GM21367 (cell line): Measurements from ENCODE around the gene ELL2.
"Not testable (repeated sequence)": the region's sequence is repeated elsewhere in the genome, so short reads cannot be mapped to it uniquely, and the experiment has no call there.

ENCODE experiments used
- ATAC-seq: cut with Tn5 transposase; IDR thresholded peaks from one replicate; pipeline ENCODE4 v1.9.1; 2021; ENCODE audit not compliant: unreplicated experiment

Gene ELL2

DNA sequence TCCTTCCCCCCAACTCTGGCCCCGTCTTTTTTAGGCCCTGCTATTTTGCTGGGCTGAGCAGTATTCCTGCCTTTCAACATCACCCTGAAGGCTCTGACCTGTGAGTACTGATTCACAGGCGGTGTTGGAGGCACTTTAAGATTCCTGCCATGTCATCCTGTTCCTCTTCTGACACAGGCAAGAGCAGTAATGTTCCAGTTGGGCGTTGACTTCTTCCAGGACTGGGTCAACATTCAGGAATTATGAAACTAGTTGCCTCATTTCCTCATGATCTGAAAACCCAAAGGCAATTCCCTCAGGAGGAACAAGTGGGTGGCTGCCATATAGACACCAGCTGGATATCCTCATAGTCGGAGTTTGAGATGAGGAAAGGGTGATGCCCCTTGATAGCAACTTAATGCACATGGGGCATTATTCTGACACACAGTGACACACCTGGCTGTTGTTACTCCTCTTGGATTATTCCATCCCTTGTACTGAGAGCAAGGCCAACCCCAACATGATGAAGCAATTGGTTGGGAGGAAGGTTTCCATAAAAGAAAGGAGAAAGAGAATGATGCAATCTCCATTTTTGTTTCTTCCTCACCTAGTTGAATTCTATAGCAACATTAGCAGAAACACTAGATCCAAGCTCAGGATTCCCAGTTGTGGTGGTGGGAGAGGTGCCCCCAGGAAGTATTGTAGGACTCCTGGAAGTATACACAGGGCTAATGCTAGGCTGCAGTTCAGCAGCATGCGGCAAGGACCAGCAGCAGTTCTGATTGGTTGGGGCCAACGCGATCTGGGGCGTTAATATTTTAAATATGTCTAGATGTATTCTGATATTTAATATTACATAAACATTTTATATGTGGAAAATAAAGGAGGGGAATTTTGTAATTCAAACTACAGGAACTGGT lies 119.5 kb downstream of the ELL2 start:
- ATAC-seq, result no peak

DNA sequence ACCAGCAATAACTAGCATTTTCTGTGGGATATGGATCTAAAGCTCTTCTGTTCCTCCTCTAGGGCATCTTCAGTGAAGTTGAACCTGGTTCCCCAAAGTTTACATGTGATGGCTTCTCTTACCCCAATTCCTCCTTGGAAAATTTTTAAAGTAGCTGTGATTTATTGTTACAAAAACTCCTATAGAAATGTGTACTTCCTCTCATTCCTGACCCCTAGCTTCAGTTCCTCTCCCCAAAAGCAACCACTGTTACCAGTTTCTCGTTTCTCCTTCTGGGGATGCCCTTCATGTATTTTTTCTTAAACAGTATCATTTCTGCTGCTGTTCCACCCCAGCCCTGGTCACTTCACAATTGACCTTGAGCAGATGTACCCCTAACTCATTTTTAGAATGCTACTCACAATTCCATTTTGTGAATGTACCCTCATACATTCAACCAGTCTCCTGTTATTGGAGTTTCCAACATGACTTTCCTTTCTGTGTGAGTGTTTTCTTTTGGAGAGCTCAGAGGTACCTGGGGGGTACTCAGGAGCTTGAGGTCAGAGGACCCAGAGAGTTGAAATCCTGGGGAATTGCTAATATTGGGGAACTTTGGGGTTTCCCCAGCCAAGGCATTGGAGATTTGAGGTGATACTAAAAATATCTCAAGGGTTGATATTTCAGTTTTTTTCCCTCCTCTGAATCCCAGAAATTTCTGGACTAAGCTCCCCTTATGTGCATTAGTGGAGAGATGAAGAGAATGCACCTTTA lies 120.5 kb downstream of the ELL2 start:
- no peak for ATAC-seq

DNA sequence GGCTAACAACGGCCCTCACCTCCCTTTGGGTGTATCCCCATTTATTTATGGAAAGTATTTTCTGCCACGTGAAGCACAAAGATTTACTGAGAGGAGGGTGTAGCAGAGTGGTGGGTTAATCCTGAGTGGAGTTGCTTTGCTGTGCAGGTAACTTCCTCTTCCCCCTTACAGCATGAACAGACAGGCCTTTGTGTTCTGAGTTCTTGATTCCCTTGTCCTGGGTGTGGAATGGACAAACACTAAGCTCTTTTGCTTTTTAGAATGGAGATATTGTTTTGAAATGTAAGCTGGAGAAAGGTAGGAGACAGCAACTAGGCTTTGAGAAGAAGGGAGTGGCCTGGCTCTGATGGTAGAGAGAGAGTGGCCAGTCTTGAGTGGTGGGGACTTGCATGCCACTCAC lies 122.0 kb downstream of the ELL2 start:
- ATAC-seq, result no peak

DNA sequence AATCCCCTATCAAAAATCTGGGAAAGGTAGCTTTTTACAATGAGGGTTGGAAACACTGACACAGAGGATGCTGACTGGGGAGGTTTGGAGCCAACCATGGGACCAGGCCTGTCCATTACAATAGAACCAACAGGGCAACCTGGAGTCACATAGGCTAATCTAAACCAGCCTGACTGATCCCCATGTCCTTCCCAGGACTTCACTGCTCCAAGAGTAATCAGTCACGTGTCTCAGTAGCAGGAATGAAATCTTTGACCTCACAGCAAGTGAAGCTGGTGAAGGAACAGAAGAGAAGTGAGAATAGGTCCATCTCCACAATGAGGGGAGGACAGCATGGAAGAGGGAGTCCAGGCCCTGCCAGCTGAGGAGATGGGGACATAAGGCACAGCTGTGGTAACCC lies 123.1 kb downstream of the ELL2 start:
- no peak for ATAC-seq

DNA sequence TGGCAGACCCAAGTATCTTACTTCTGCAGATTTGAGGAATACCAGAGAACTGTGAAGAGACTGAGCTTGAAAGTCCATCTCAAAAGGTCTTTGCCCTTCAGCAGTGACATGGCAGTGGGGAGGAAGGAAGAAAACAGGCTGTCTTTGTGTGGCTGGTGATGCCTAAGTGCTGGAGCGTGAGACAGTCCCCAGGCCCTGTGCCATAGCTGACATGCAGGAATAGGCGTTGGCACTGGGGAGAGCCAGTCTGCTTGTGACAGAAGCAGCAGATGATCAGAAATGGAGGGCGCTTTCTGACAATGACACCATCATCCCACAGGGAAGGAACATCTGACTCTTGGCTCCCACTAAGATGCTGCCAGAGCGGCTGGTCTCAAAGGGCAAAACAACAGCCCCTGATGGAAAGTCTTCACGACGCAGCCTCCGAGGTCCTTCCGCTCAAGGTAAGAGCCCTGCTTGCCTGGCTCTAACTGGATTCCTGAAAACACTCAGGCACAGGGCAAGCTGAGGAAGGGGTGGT lies 123.6 kb downstream of the ELL2 start:
- no peak for ATAC-seq

DNA sequence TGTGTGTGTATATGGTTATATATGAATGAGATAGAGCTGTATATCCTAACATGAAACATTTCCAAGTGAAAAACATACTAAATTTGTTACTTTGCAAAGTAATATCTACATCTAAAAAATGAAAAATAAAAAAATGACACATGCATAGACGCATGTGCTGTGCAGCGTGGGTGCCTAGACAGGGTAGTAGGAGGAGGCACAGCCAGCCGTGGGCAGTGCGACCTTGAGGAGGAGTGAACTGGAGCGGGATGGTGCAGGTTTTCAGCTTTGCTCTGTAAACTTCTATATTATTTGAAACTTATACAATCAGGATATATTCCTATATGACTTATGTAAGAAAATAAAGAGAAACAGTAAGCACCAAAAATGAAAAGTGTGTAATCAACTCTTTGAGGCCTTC lies 124.2 kb downstream of the ELL2 start:
- no peak for ATAC-seq

DNA sequence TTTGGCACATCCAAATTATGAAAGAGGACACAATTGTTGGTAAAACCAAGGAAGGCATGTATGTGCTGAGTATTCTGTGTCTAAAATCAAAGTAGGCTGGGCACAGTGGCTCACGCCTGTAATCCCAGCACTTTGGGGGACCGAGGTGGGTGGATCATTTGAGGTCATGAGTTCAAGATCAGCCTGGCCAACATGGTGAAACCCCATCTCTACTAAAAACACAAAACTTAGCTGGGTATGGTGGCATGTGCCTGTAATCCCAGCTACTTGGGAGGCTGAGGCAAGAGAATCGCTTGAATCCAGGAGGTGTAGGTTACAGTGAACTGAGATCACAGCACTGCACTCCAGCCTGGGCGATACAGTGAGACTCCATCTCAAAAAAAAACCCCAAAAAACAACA lies 124.7 kb downstream of the ELL2 start:
- not testable (repeated sequence) for ATAC-seq

DNA sequence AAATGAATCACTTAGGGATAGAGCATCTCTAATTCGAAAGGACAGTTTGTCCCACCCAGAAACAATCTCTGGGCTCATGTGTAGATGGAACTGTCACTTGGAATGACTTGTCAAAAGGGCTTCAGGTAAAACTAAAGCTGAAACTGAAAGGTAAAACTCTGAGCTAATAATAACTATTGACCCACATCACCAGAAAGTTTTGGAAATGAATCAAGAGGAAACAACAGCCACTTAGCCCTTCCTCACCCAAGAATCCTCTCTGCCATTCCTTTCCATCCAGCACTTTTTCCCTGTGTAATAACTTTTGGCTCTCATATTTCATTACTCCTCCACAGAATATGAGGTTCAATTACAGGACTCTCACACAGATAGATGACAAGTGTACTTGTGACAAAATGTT lies 125.1 kb downstream of the ELL2 start:
- ATAC-seq, result no peak

DNA sequence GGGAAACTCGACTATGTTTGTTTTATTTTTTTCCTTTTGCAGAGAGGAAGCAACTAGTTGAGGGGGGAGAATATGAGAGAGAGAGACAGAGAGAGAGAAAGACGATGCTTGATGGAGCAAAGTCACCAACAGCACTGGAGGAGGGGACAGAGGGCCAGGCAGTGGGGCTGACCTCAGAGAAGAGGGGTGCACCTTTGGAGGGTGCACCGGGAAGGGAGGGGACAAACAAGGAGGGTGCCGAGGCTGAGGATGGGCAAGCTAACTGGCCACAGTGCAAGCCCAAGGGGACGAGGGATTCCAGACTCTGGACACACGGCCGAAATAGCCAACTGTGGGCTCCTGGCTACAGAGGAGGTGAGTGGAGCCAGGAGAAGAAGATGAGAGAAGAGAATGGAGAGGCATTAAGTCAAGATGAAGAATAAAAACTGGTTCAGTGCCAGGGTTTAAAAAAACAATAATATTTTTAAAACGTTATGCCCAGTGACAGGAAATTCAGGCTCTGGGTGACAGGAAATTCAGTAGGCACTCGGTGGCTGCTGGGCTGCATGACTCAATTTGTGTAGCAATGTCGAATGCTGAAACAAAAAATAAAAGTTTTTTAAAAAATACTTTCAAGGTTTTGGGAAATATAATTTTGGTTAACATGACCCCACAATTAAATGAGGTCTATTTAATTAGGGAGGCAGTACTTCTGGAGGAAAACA lies 125.8 kb downstream of the ELL2 start:
- ATAC-seq, result no peak
